Measurements from ENCODE around the gene CCDC142. TPM values are rescaled to one million over a fixed set of nuclear protein-coding genes. Genes with fewer than 3 reads are reported as not detected.

The CCDC142 gene
- total and polyA plus RNA-seq, 4 donors = 5.1 to 28.3 (median 10.8) TPM

- TF ChIP-seq ATF3 (IDR thresholded peaks at IDR 0.05) (no peak), FOXA2 (IDR thresholded peaks at IDR 0.05) (no peak), JUND (IDR thresholded peaks at IDR 0.05) (no peak), REST (IDR thresholded peaks at IDR 0.05) (no peak), HNF4A (conservative IDR thresholded peaks at IDR 0.05) (no peak), MAX (IDR thresholded peaks at IDR 0.05) (no peak), SP1 (IDR thresholded peaks at IDR 0.05) (no peak), YY1 (IDR thresholded peaks at IDR 0.05) (no peak), ZBTB33 (IDR thresholded peaks at IDR 0.05) (no peak), GABPA (IDR thresholded peaks at IDR 0.05 in 1 of 2, conservative IDR thresholded peaks at IDR 0.05 in 1 of 2) (no peak), EGR1 (IDR thresholded peaks at IDR 0.05; ENCODE audit: low read depth in 2 of 2) (no peak), HNF4G (IDR thresholded peaks at IDR 0.05) (no peak)
- WGBS = 7% methylated on average over 52 of the region's 52 CpGs
- no peaks in the 10 kb centered on the region for H3K9me3 ChIP-seq (ENCODE audit: control insufficient read depth in 4 of 4, low read length in 3 of 4)
- no peak overlapping the region for H3K27ac ChIP-seq (ENCODE audit: low read depth in 1 of 2, low read length in 2 of 2)
- H3K4me1 ChIP-seq (ENCODE audit: control insufficient read depth in 4 of 4, insufficient read depth in 4 of 4, low read length in 3 of 4) = peaks cover 9 to 19% (median 13%) of the 10 kb centered on the region in 4 donors
- peaks cover 11 to 31% (median 13%) of the 10 kb centered on the region in 4 donors for H3K27me3 ChIP-seq (ENCODE audit: control insufficient read depth in 4 of 4, insufficient read depth in 4 of 4, low read length in 3 of 4)
- DNase-seq (ENCODE audit: low spot score) = no peak
- no peaks in the 10 kb centered on the region for H3K36me3 ChIP-seq (ENCODE audit: control insufficient read depth in 4 of 4, insufficient read depth in 3 of 4, low read depth in 1 of 4, low read length in 3 of 4)
- no peak overlapping the region for H3K9ac ChIP-seq (ENCODE audit: low read depth in 1 of 2, low read length in 2 of 2)
- no peak overlapping the region for H3K4me3 ChIP-seq (ENCODE audit: low read depth in 1 of 3, low read length in 3 of 3)
Measured at GRCh38 chr2:74513605-74514367, 31.0 kb upstream of the CCDC142 start.

GRCh38 chr2:74512744-74513604 lies 30.2 kb upstream of the CCDC142 start:
- Histone ChIP-seq H3K4me1 (ENCODE audit: control insufficient read depth in 4 of 4, insufficient read depth in 4 of 4, low read length in 3 of 4) (peaks cover 9 to 23% (median 17%) of the 10 kb centered on the region in 4 donors), H3K9ac (ENCODE audit: low read depth in 1 of 2, low read length in 2 of 2) (no peak overlapping the region)
- 10% methylated on average over 36 of the region's 36 CpGs for WGBS
- TF ChIP-seq FOXA1 (IDR thresholded peaks at IDR 0.05) (no peak), SP1 (IDR thresholded peaks at IDR 0.05) (no peak), NR2F2 (IDR thresholded peaks at IDR 0.05) (no peak), JUND (IDR thresholded peaks at IDR 0.05) (no peak), RAD21 (IDR thresholded peaks at IDR 0.05) (no peak), HNF4A (conservative IDR thresholded peaks at IDR 0.05) (no peak), YY1 (IDR thresholded peaks at IDR 0.05) (no peak), ATF3 (IDR thresholded peaks at IDR 0.05) (no peak), RXRA (IDR thresholded peaks at IDR 0.05) (no peak), FOXA2 (IDR thresholded peaks at IDR 0.05) (no peak), HNF4G (IDR thresholded peaks at IDR 0.05) (no peak), GABPA (IDR thresholded peaks at IDR 0.05 in 1 of 2, conservative IDR thresholded peaks at IDR 0.05 in 1 of 2) (no peak), REST (IDR thresholded peaks at IDR 0.05) (no peak), CTCF (IDR thresholded peaks at IDR 0.05; ENCODE audit: low read depth, low read length, missing input control) (no peak)

More at GRCh38 chr2:74512744-74513604, 30.2 kb upstream of the CCDC142 start:
- Histone ChIP-seq H3K27ac (ENCODE audit: low read depth in 1 of 2, low read length in 2 of 2) (no peak overlapping the region), H3K9me3 (ENCODE audit: control insufficient read depth in 4 of 4, low read length in 3 of 4) (no peaks in the 10 kb centered on the region), H3K36me3 (ENCODE audit: control insufficient read depth in 4 of 4, insufficient read depth in 3 of 4, low read depth in 1 of 4, low read length in 3 of 4) (no peaks in the 10 kb centered on the region), H3K4me3 (ENCODE audit: low read depth in 1 of 3, low read length in 3 of 3) (no peak overlapping the region), H3K27me3 (ENCODE audit: control insufficient read depth in 4 of 4, insufficient read depth in 4 of 4, low read length in 3 of 4) (peaks cover 11 to 28% (median 13%) of the 10 kb centered on the region in 4 donors)
- no peak for DNase-seq (ENCODE audit: low spot score)

Measured in liver (tissue), 9 donors.